HG03196 (cell line): ENCODE data around the gene CACNA1B.

Source experiments
- ATAC-seq: cut with Tn5 transposase; IDR thresholded peaks from one replicate; pipeline ENCODE4 v1.9.1; 2021; ENCODE audit not compliant: unreplicated experiment

CACNA1B gene

GRCh38 chr9:137918331-137919094, 40.9 kb downstream of the CACNA1B start:
- ATAC-seq: no peak

GRCh38 chr9:137919095-137919465, 41.5 kb downstream of the CACNA1B start:
- no peak for ATAC-seq

- no peak for ATAC-seq
Measured at GRCh38 chr9:137919649-137920141, 42.1 kb downstream of the CACNA1B start.

- ATAC-seq: no peak
Measured at GRCh38 chr9:137920753-137921152, 43.2 kb downstream of the CACNA1B start.

- no peak for ATAC-seq
Measured at GRCh38 chr9:137924169-137924568, 46.6 kb downstream of the CACNA1B start.

GRCh38 chr9:137924761-137925369, 47.3 kb downstream of the CACNA1B start:
- no peak for ATAC-seq

- no peak for ATAC-seq
Measured at GRCh38 chr9:137943655-137944054, 66.1 kb downstream of the CACNA1B start.

- ATAC-seq: no peak
Measured at GRCh38 chr9:137945581-137945980, 68.0 kb downstream of the CACNA1B start.

GRCh38 chr9:137946993-137947392, 69.4 kb downstream of the CACNA1B start:
- no peak for ATAC-seq

- ATAC-seq: no peak
Measured at GRCh38 chr9:137948642-137949041, 71.1 kb downstream of the CACNA1B start.

GRCh38 chr9:137949260-137949659, 71.7 kb downstream of the CACNA1B start:
- no peak for ATAC-seq

- ATAC-seq: no peak
Measured at GRCh38 chr9:137951107-137951506, 73.5 kb downstream of the CACNA1B start.

GRCh38 chr9:137951597-137952490, 74.3 kb downstream of the CACNA1B start:
- no peak for ATAC-seq

- ATAC-seq: no peak
Measured at GRCh38 chr9:137952976-137953666, 75.5 kb downstream of the CACNA1B start.

- no peak for ATAC-seq
Measured at GRCh38 chr9:137953683-137954438, 76.3 kb downstream of the CACNA1B start.

- ATAC-seq: no peak
Measured at GRCh38 chr9:137955224-137955570, 77.6 kb downstream of the CACNA1B start.

GRCh38 chr9:137955586-137955985, 78.0 kb downstream of the CACNA1B start:
- ATAC-seq: no peak

- no peak for ATAC-seq
Measured at GRCh38 chr9:137956039-137956438, 78.5 kb downstream of the CACNA1B start.

GRCh38 chr9:137956688-137957385, 79.3 kb downstream of the CACNA1B start:
- ATAC-seq: no peak
